Endothelial cell of hepatic sinusoid (primary cell): Measurements from ENCODE around the gene CYP17A1.

Source experiments
- in situ Hi-C: cut with HindIII; loops from 2 replicates; pipeline ENCODE4 v1.10.0; 2017; ENCODE audit warnings: low sequenced_read_pairs

Gene CYP17A1

DNA sequence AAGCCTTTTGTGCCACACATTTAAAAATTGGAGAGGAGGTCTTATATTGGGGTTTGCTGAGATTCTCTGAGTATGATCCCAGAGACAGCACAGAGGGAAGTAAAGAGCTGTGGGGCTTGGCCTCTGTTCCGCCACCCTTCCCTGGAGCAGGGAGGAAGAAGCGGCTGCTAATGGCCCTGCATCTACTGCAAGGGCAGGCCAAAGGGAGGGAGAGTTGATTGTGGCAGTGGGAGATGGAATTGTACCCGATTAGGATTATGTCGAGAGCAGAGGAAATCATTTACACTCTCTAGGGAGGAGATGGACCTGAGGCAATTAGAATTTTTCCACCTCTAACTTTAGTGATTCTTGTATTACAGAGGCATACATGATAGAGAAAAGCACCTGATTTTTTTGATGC, 28.8 kb downstream of the CYP17A1 start:
- in situ Hi-C loops = no loop called here

DNA sequence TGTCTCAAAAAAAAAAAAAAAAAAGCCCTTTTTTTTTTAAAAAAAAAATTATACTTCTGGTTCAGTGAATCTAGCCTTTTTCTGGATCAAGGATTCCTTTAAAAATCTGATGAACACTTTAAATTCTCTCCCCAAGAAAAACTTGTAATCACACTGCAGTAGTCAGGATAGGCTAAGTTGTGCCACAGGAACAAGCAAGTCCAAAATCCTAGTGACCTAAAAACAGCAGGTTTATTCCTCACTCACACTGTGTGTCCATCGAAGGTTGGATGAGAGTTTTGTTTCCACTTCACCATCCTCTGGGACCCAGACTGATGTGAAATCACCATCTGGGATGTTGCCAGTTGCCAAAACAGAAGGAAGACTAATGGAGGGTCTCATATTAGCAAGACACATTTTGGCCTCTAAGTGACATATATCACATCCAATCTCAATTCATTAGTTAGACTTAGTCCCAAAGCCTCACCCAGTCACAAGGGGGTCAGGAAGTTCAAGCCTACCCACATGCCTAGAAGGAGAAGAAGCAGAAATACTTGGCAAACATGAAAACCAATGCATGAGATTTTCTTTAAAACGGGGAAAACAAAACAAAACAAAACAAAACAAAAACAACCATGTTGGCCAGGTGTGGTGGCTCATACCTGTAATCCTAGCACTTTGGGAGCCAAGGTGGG, 32.7 kb downstream of the CYP17A1 start:
- in situ Hi-C loops = no loop called here

DNA sequence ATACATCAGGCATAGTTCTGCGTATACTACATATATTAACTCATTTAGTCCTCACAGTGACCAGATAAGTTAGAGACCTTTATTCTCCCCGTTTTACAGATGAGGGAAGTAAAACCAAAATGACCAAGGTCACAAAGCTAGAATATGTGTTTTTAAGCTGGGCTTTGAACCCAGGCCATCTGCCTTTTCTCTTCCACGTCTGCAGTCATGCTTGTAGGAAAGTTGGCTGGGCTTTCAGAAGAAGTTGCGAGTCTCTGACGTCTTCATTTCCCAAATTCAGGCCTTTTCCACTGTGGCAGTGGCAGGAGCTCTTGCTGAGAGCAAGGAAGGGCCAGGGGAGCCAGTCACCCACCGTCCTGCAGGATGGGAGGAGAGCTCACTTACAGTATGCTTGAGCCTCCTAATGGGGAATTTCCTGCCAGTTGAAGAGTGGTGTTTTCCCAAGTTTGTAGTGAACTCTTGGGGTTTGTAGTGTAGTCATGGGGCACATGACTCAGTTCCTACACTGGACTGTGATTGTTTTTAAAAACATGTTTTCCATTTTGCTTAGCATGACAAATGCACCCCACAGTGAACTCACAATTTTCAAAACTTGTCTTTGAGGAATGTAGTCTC, 34.2 kb downstream of the CYP17A1 start:
- in situ Hi-C loops = no loop called here

DNA sequence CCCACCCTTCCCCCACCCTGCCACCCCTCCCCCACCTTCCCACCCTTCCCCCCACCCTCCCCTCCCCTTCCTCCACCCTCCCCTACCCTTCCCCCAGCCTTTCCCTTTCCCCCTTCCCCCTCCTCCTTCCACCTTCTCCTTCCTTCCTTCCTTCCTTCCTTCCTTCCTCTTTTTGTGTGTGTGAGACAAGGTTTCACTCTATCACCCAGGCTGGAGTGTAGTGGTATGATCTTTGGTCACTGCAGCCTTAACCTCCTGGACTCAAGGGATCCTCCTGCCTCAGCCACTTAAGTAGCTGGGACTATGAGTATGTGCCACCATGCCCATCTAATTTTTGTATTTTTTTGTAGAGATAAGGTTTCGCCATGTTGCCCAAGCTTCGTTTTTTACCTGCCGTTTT, 35.2 kb downstream of the CYP17A1 start:
- in situ Hi-C loops = no loop called here

DNA sequence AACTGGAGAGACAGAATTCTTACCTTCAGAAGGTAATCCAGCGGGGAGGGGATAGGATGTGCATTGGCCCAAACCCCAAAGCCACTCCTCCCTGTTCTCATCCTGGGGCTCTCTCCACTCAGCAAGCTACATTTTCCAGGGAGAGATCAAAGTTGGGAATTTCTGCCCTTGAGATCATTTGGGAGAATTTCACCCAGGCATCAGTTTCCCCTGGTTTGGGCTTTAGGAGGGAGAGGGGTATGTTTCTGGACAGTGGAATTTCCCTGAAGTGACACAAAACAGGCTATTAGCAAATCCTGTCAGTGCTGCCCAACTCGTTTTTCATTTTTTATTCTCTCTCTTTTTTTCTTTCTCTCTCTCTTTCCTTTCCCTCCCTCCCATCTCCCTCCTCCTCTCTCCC, 35.7 kb downstream of the CYP17A1 start:
- in situ Hi-C loops = no loop called here

DNA sequence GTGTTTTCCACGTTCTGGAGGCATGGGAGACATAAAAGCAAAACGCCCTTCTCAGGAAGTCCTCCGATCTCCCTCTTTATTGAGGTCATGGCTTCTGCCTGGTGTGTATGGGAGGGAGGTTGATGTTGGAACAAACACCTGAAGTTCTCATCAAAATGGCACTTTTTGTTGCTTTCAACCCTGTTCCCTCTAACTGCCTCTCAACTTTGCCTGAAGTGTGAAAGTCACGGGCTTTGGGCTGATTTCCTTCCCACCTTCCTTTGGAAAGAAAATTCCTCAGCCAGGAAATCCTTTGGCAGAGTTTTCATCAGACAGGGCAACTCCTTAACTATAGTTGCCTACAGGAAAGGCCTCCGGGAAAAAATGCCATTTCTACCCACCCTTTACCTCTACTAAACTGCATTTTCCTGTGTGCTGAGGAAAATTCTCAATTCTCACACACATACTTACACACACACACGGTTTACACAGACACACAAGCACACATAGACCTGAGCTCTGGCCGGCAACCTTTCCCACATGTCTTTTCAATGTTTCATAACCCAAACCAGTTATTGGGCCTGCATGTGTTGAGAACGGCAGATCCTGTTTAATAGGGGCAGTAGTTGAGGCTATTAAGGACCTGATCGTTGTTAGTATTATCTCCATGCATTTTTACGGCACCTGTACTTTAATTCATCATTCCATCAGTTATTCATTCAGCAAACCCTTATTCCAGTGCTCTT, 36.4 kb downstream of the CYP17A1 start:
- in situ Hi-C loops = no loop called here

DNA sequence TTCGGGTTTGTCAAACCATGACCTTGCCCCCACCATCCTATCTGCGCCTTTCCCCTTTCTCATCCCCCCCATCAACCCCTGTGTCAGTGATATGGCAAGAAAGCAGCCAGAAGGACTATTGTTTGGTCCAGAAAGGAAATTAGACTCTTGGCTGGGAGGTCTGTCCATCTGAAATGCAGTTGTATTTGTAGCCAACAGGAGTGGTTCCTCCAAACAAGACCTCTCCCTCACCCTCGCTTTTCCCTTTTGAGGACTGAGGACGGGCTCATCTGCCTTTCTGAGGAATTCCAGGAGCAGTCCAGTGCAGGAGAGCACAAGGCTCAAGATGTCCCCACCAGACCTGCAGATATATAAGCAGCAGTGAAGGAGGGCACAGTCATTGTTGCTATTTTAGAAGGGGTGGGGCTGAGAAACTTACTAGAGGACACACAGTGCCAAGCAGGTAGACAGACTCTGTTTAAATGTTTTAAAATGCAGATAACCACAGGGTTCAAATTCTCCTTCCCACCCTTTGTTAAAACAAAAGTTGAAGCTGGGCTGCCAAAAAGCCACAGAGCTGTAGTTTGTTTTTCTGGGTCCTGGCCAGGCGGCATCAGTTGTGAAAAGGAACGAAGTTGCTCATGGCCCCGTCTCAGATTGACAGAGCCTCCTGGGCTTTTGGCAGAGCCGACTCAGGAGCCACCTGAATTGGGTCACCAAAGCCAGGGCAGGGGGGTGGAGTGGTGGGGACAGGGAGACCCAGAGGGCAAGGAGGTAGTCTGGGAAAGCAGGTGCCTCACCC, 37.3 kb downstream of the CYP17A1 start:
- in situ Hi-C loops = no loop called here

DNA sequence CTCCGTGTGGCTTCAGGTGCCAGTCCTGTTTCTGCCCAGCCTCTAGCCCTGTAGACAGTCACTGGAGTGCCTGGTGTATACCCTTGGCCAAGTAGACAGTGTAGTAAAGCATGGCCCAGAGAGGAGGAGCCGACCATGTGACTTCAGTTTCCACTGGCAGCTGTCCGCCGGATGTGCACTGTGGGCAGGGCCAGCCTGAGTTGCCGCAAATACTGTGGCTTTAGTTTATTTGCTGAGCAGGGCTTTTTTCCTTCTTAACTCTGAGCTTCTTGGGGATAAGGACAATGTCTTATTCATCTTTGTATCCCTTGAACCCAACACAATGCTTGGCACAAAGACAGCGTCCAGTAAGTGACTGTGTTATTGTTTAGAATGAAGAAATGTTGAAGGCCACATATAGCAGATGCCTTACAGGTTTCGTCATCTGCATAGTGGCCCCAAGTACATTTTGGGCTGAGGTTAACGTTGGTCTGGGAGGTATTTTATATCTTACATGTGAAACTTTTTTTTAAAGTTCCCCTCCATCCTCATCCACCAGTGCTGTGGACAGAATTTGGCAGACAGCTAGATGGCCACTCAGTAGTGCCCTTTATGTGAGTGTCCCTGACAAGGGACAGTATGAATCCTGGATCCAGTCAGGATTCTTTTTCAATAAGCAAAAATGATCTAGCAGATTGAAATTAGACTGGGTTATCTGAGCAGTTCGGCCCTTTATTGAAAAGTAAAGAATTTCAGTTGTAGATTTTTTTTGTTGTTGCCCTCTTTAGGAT, 40.6 kb downstream of the CYP17A1 start:
- in situ Hi-C loops = no loop called here

DNA sequence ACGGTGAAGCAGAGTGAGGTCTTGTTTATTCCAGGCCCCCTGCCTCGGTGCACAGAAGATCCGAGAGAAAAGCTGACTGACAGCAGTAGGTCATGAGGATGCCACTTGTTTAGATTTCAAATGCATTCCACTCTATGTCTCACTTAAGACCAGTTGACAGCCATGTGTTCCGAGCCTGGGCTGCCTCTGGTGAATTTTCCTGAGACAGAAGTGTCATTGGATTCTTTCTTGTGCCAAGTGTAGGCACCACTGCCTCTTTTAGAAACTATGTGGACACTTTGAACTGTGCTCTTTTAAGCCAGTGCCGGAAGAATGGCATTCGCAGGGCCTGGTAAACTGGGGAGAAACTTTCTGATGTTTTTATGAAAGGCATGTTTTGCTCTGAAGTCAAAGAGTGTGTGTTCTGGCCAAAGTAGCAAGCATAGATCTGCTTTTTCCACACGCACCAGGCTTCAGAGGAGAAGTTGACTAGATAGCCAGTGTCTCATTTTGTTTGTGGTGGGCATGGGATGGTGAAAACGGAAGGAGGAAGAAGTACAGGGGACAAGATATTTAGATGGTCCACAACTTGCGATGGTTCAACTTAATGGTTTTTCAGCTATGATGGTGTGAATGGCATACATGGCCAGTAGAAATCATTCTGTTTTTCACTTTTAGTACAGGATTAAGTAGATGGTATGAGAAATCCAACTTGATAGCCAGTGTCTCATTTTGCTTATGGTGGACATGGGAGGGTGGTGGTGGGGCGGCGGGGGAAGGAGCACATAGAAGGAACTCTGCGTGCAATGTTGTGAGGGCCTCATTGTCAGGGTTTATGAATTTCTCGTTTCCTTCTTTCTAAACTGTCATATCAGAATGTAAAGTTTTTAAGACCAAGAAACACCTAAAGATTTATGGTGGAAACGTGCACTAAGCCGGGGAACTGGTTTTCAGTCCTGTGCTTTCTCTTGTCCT, 41.5 kb downstream of the CYP17A1 start:
- in situ Hi-C loops = no loop called here

DNA sequence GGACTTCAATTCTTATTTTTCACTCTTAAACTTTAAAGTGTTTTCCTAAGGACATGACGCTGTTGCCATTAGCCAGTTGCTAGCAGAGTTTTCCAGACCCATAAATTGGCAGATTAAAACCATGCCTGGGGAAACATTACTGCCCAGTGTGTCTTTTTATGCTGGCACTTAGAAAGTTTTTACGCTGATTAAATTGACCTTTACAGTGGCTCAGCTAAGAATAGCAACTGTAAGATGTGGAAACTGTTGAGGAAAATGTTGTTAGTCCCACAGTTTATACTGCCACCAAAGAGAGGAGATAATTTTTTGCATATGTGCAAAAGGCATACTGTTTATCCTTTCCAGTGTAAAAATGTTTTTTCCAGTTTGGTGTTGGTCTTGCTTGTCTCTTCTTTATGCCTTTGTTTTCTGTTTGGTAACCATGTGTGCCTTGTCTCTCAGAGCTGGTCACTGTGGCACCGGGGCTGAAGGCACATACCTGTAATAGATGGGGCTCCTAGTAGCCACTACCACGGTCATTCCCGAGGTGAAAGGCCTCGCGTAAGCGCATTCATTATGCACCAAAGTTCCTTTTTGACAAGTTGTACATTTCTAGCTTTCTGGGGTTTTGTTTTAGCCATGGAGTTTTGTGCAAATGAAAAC, 45.3 kb downstream of the CYP17A1 start:
- in situ Hi-C loops = no loop called here

DNA sequence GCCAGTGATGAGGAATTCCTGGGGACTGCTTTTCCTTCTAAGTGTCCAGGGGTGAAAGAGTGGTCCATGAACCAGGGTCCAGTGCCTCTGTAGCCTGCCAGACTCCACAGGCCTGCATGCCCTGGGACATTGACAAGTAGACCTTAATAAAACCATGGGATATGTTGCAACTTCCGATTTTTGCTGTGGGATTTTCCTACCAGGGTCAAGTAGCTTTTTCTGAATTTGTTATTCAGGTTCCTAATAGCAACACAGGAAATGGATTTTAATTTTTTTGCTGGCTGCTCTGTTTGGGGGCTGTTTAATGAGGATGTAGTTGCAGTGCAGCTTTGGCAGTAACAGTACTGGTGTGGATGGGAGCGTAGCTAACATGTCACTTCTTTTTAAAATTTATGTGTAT, 51.4 kb downstream of the CYP17A1 start:
- in situ Hi-C loops = no loop called here

DNA sequence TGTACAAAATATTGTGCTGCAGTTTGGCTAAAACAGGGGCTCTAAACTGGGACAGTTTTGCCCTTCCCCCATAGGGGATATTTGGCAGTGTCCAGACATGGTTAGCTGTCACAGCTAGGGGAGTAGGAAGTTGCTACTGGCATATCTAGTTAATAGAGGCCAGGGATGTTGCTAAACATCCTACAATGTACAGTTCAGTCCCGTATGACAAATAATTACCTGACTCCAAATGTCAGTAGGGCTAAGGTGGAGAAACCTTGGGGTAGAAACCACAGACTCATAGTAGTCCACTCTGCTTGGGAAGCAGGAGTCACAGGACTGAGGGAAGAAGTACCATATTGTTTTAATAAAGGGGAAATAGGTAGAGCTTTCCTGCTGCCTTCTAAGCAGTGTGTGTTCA, 53.6 kb downstream of the CYP17A1 start:
- in situ Hi-C loops = no loop called here

DNA sequence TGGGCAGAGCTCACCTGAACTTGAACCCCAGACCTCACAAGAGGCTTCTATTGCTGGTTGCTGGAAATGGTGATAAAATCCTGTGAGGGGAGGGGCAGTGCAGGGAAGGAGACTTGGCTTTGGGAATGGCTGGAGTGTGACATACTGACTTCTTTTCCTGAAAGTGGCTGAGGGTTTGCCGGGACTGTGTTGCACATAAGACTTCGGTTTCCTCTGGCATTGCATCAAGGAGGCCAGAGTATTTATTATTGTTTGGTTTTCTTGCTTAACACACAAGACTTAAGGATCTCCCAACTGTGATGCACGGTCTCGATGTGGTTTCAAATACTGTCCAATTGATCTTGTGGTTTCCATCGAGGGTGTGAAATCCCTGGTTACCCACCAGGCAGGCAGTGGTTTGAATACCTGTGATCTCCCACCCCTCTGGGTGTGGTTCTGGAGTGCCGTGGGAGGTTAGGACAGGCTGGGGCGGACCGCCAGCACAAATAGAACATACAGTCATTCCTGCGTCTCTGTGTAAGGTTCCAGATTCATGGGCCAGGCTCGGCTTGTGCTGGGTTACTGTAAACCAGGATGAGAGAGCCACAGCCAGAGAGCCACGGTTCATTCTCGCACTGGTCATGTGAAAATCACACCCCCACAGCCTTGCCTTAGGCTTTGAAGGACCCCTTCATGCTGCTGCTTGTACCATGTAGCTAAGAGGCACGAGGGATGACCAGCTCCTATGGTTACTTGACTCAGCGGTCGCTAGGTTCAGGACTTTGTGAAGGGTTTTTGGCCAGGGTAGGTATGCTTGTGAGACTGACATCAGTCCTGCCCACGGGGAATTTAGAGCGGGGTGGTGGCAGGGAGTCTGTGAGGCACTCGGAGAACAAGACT, 54.3 kb downstream of the CYP17A1 start:
- in situ Hi-C loops = no loop called here

DNA sequence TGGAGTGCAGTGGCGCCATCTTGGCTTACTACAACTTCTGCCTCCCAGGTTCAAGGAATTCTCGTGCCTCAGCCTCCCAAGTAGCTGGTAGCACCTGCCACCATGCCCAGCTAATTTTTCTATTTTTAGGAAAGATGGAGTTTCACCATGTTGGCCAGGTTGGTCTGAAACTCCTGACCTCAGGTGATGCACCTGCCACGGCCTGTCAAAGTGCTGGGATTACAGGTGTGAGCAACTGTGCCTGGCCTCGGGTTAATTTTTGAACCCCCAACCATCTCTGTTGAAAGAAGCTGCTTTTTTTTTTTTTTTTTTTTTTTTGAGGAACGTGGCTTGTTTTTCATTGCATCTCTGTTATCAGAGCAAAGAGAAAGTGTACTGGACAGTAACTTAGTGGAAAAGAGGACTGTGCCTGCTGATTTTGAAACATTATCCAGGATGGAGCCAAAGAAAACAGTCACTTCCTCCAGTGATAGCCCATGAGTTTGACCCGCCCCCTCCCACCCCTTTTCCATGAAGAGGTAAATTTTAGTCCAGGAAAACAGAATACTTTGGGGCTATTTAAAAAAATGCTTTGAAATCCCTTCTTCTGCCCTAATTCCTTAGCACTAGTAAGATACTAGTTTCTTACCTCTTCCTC, 55.2 kb downstream of the CYP17A1 start:
- in situ Hi-C loops = no loop called here

DNA sequence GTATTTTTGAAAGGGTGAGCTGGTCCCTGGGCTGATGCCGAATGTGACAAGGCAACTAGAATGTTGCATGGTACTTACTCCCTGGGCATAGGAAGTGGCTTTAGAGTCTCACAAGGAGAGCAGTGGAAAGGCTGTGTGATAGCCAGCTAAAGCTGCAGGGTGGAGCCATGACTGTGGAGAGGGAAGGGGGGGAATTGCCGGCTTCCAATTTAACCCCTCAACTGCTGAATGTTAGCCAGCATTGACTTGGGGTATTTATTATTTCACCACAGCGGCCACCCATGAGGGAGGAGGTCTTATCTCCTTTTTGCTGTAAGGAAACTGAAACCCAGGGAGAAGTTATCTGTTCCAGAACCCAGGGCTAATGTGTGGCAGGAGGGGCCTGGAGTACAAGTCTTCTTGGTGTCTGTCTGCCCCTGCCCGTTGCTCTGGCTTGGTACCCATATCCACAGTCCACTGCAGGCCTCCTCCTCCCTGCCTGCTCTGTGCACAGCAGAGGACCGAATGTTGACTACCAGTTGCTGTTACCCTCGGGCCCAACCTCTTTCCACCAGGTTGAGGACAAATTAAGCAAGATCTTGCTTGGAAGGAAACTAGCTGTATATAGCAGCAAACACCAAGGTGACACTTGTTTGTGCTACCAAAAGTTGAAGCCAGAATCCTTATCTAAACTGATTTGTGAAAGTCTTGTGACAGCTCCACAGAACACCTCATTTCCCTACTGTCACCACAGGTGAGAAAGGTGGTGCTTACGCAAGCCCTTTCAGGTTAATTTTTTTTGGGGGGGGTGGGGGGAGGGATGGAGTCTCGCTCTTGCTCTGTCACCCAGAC, 55.9 kb downstream of the CYP17A1 start:
- in situ Hi-C loops = no loop called here
